HepG2 (cell line): ENCODE results near the gene GATB. TPM values are rescaled to one million over a fixed set of nuclear protein-coding genes. Genes with fewer than 3 reads are reported as not detected.

ENCODE experiments used
- ATAC-seq: fragments of 200-7000 bp; cut with Tn5 transposase; 3 replicates; pipeline ENCODE4 v1.9.1; 2020; ENCODE audit warnings: mild to moderate bottlenecking, moderate library complexity
- BruUV-seq: library from RNA; stranded (reverse); fragments of 400-500 nt; replicated peaks from 2 replicates; lab custom pipeline; 2021; lab: Mats Ljungman, UMichigan
- CTCF ChIA-PET: fragments of 300-600 bp; formaldehyde crosslinking; extraction: SDS; loops from one replicate; lab custom pipeline; 2021; ENCODE audit warnings: low total read pairs, inconsistent platforms, low intra/inter-chr PET ratio; lab: Yijun Ruan, JAX
- POLR2A ChIA-PET: fragments of 350-600 bp; sonication (Branson Sonifier 250); formaldehyde crosslinking; loops from one replicate; lab custom pipeline; 2020; ENCODE audit warnings: antibody characterized with exemption, inconsistent platforms; lab: Yijun Ruan, JAX
- DNase-seq: peaks from one replicate; pipeline ENCODE4 v3.0.0-alpha.2; 2015; ENCODE audit warnings: low spot score
- FAIRE-seq: peaks from 3 replicates; lab custom pipeline; 2011; peaks lifted over from hg19 to GRCh38; lab: Jason Lieb, UNC
- H2AFZ ChIP-seq: one replicate; pipeline ENCODE4 v1.6.1; 2011; ENCODE audit warnings: low read length, inconsistent platforms
- H3K27ac ChIP-seq: fragments of 300-600 bp; 3 replicates; pipeline ENCODE4 v1.8.0; 2011; ENCODE audit warnings: mixed run types, mild to moderate bottlenecking, mixed read lengths, low read length, inconsistent platforms; ENCODE audit not compliant: insufficient read depth; ENCODE audit errors: extremely low read length
- H3K27me3 ChIP-seq, 2 experiments: fragments of 200-600 bp in 1 of 2; 2 replicates in 1 of 2; 3 replicates in 1 of 2; pipeline versions ENCODE4 v1.6.0 to v1.8.0; 2011; ENCODE audit warnings: low read length in 2 of 2, mild to moderate bottlenecking in 2 of 2, moderate library complexity in 2 of 2, inconsistent platforms in 1 of 2; ENCODE audit not compliant: insufficient read depth in 2 of 2, control insufficient read depth in 1 of 2
- H3K36me3 ChIP-seq, 2 experiments: fragments of 200-600 bp in 1 of 2; replicated peaks in 1 of 2; 2 replicates in 1 of 2; 3 replicates in 1 of 2; pipeline versions ENCODE4 v1.5.1 to v1.8.0; 2011; ENCODE audit warnings: low read length in 2 of 2, inconsistent platforms in 1 of 2; ENCODE audit not compliant: insufficient read depth in 2 of 2, control insufficient read depth in 1 of 2
- H3K4me1 ChIP-seq: 2 replicates; pipeline ENCODE4 v1.5.1; 2012; ENCODE audit warnings: low read length, inconsistent platforms; ENCODE audit not compliant: insufficient read depth
- H3K4me2 ChIP-seq: 2 replicates; pipeline ENCODE4 v1.6.0; 2011; ENCODE audit warnings: low read depth, low read length, inconsistent platforms
- H3K4me3 ChIP-seq, 3 experiments: fragments of 200-600 bp in 1 of 3; sonication (generic), shearing (Covaris generic) in 1 of 3; replicated peaks in 1 of 3; 2 replicates each; pipeline ENCODE4 v1.5.1; 2011 to 2016; ENCODE audit warnings: low read length in 3 of 3, inconsistent platforms in 2 of 3, low read depth in 2 of 3, mild to moderate bottlenecking in 2 of 3, control low read depth in 1 of 3, mixed read lengths in 1 of 3; ENCODE audit not compliant: insufficient read depth in 1 of 3
- H3K79me2 ChIP-seq: one replicate; pipeline ENCODE4 v1.6.1; 2011; ENCODE audit warnings: low read length, inconsistent platforms; ENCODE audit not compliant: insufficient read depth
- H3K9ac ChIP-seq: 2 replicates; pipeline ENCODE4 v1.6.0; 2011; ENCODE audit warnings: mild to moderate bottlenecking, low read depth, low read length, inconsistent platforms; ENCODE audit not compliant: insufficient read depth
- H3K9me3 ChIP-seq: 2 replicates; pipeline ENCODE4 v1.5.1; 2012; ENCODE audit warnings: mild to moderate bottlenecking, low read length
- H4K20me1 ChIP-seq: 2 replicates; pipeline ENCODE4 v1.6.0; 2011; ENCODE audit warnings: inconsistent platforms, mild to moderate bottlenecking, low read length, moderate library complexity; ENCODE audit not compliant: insufficient read depth
- AGO2 ChIP-seq: fragments of 200-400 bp; formaldehyde crosslinking; optimal IDR thresholded peaks from 2 replicates; pipeline ENCODE3; 2017; ENCODE audit warnings: mild to moderate bottlenecking, low read depth, low read length, moderate library complexity
- ATF3 ChIP-seq: sonication (generic); formaldehyde crosslinking; IDR thresholded peaks from 2 replicates; pipeline ENCODE4 v1.4.0; 2020; ENCODE audit warnings: missing genetic modification reagents
- ATF4 ChIP-seq, 2 experiments: fragments of 450-650 bp in 1 of 2; sonication (generic) in 1 of 2; formaldehyde crosslinking; IDR thresholded peaks; 2 replicates each; pipeline versions ENCODE4 v1.5.0 to v1.8.0; 2020 to 2022; ENCODE audit warnings: mild to moderate bottlenecking in 1 of 2, missing genetic modification reagents in 1 of 2
- FOXK1 ChIP-seq: sonication (generic); formaldehyde crosslinking; IDR thresholded peaks from 2 replicates; pipeline ENCODE4 v1.4.0; 2020; ENCODE audit warnings: low read depth, missing genetic modification reagents, borderline replicate concordance
- GRHL1 ChIP-seq: sonication (generic); formaldehyde crosslinking; conservative IDR thresholded peaks from 2 replicates; pipeline ENCODE4 v1.8.0; 2022; ENCODE audit warnings: missing genetic modification reagents
- KLF6 ChIP-seq: IDR thresholded peaks from 2 replicates; pipeline ENCODE4 v1.8.0; 2016; ENCODE audit warnings: missing biosample characterization, missing genetic modification reagents
- MTERF4 ChIP-seq: sonication (generic); formaldehyde crosslinking; IDR thresholded peaks from 2 replicates; pipeline ENCODE4 v1.8.0; 2023; ENCODE audit warnings: mild to moderate bottlenecking, missing genetic modification reagents
- NFKB2 ChIP-seq: sonication (generic); formaldehyde crosslinking; IDR thresholded peaks from 2 replicates; pipeline ENCODE4 v1.4.0; 2020; ENCODE audit warnings: missing genetic modification reagents, borderline replicate concordance
- NR2C2 ChIP-seq: sonication (generic); formaldehyde crosslinking; IDR thresholded peaks from 2 replicates; pipeline ENCODE4 v1.4.0; 2020; ENCODE audit warnings: missing genetic modification reagents, mild to moderate bottlenecking, moderate library complexity, borderline replicate concordance
- ZNF224 ChIP-seq: sonication (generic); formaldehyde crosslinking; IDR thresholded peaks from 2 replicates; pipeline ENCODE4 v1.5.0; 2020; ENCODE audit warnings: mild to moderate bottlenecking, missing genetic modification reagents
- ZNF317 ChIP-seq: sonication (generic); formaldehyde crosslinking; IDR thresholded peaks from 2 replicates; pipeline ENCODE4 v1.5.0; 2020; ENCODE audit warnings: mild to moderate bottlenecking, missing genetic modification reagents
- ZNF33A ChIP-seq: sonication (generic); formaldehyde crosslinking; IDR thresholded peaks from 2 replicates; pipeline ENCODE4 v1.5.1; 2020; ENCODE audit warnings: missing genetic modification reagents, mild to moderate bottlenecking, moderate library complexity, borderline replicate concordance
- ZNF34 ChIP-seq: sonication (generic); formaldehyde crosslinking; IDR thresholded peaks from 2 replicates; pipeline ENCODE4 v1.4.0; 2020; ENCODE audit warnings: mild to moderate bottlenecking, missing genetic modification reagents, borderline replicate concordance
- ZNF543 ChIP-seq: sonication (generic); formaldehyde crosslinking; IDR thresholded peaks from 2 replicates; pipeline ENCODE4 v1.4.0; 2020; ENCODE audit warnings: mild to moderate bottlenecking, missing genetic modification reagents
- ZNF598 ChIP-seq: sonication (generic); formaldehyde crosslinking; IDR thresholded peaks from 2 replicates; pipeline ENCODE4 v1.5.1; 2020; ENCODE audit warnings: mild to moderate bottlenecking, missing genetic modification reagents, borderline replicate concordance
- ZNF800 ChIP-seq: sonication (generic); formaldehyde crosslinking; IDR thresholded peaks from 2 replicates; pipeline ENCODE4 v1.4.0; 2020; ENCODE audit warnings: missing genetic modification reagents
- WGBS: methylation state at CpG from one replicate; pipeline ENCODE4 v1.1.6; 2017; ENCODE audit warnings: low lambda C conversion rate; 5-methylcytosine and 5-hydroxymethylcytosine counted together
- in situ Hi-C: cut with HindIII; loops from 2 replicates; pipeline ENCODE4 v1.10.0; 2017; ENCODE audit warnings: low pct_unique_long_range_greater_than_20kb; ENCODE audit not compliant: extremely low pct_ligation_motif_present
- intact Hi-C: fragments of 100-400 bp; cut with micrococcal nuclease; formaldehyde crosslinking; loops from one replicate; pipeline ENCODE4 v1.10.0; 2022; ENCODE audit not compliant: unreplicated experiment
- polyA plus RNA-seq, 8 experiments: library from polyadenylated mRNA; depleted of rRNA in 3 of 8; stranded (reverse) in 7 of 8; unstranded in 1 of 8; fragments of >200 nt; fragmentation: Illumina TruSeq in 4 of 8; extraction: Trizol in 4 of 8; gene quantifications; 2 replicates each; pipeline versions ENCODE4 v1.2.1 to v1.2.3, GENCODE V29; 2011 to 2016; ENCODE audit warnings: low read depth in 4 of 8, missing spikeins in 1 of 8, mixed read lengths in 1 of 8; ENCODE audit not compliant: insufficient read depth in 1 of 8
- total RNA-seq, 5 experiments: library from RNA; depleted of rRNA; stranded (reverse); fragments of >200 nt; fragmentation: Illumina TruSeq; extraction: Trizol; gene quantifications; 2 replicates each; pipeline ENCODE4 v1.2.3, GENCODE V29; 2016; ENCODE audit warnings: low read depth in 1 of 5

The GATB gene
- total and polyA plus RNA-seq, 2 of the 13 experiments (the other 11 are each of a cell fraction or from before 2014, with no cell fraction given): 32.3 to 32.4 TPM

GRCh38 chr4:151709071-151709470 lies 51.7 kb downstream of the GATB start:
- ChIA-PET CTCF (no interaction called here), POLR2A (no interaction called here)
- Histone ChIP-seq H4K20me1 (no peaks in the 10 kb centered on the region), H3K9me3 (no peaks in the 10 kb centered on the region), H3K27ac (no peak overlapping the region), H3K27me3 (no peaks in the 10 kb centered on the region), H2AFZ (no peak overlapping the region), H3K36me3 (peaks cover 4 to 32% of the 10 kb centered on the region in 2 experiments; a peak in 4 of 5 replicates), H3K79me2 (no peaks in the 10 kb centered on the region), H3K4me1 (no peaks in the 10 kb centered on the region), H3K4me3 (no peak overlapping the region), H3K4me2 (no peak overlapping the region), H3K9ac (no peak overlapping the region)
- in situ Hi-C loops (no loop called here), intact Hi-C loops (no loop called here)
- 96% methylated on average over 6 of the region's 6 CpGs for WGBS
- BruUV-seq: no TSS peak
- no peak for TF ChIP-seq NR2C2 (CRISPR knock-in tag)
- no peak for TF ChIP-seq GRHL1
- TF ChIP-seq NFKB2 (CRISPR knock-in tag): no peak
- no peak for TF ChIP-seq MTERF4 (CRISPR knock-in tag)
- no peak for TF ChIP-seq ZNF317 (CRISPR knock-in tag)
- TF ChIP-seq ATF4 (CRISPR knock-in tag; IDR thresholded peaks at IDR 0.05): no peak
- TF ChIP-seq ZNF34 (CRISPR knock-in tag): no peak
- TF ChIP-seq FOXK1 (CRISPR knock-in tag): no peak
- no peak for TF ChIP-seq ZNF543 (CRISPR knock-in tag)
- no peak for TF ChIP-seq ZNF800 (CRISPR knock-in tag)
- no peak for TF ChIP-seq ZNF224 (CRISPR knock-in tag)
- no peak for TF ChIP-seq ZNF33A
- TF ChIP-seq ATF3 (CRISPR knock-in tag): no peak
- no peak for TF ChIP-seq ZNF598
- no peak for TF ChIP-seq KLF6
- no peak for TF ChIP-seq AGO2
- DNase-seq (no peak), FAIRE-seq (no peak), ATAC-seq (no peak)
